ENCODE results near the gene NDUFB7.
"Not testable (repeated sequence)": the region's sequence is repeated elsewhere in the genome, so short reads cannot be mapped to it uniquely, and the experiment has no call there.

The NDUFB7 gene

GRCh38 chr19:14561249-14561648 lies 10.6 kb downstream of the NDUFB7 start:
- no peaks in the 10 kb centered on the region for H3K27me3 ChIP-seq (ENCODE audit: insufficient read depth, low read length)
- no peak overlapping the region for H3K4me3 ChIP-seq (ENCODE audit: low read length)
- peak overlapping the region; percentile 55 for H3K27ac ChIP-seq (ENCODE audit: low read depth, low read length)
- H3K9me3 ChIP-seq (ENCODE audit: insufficient read depth, low read depth, low read length) = no peaks in the 10 kb centered on the region
- WGBS = 89% methylated on average over 8 of the region's 8 CpGs
- peaks cover 14% of the 10 kb centered on the region for H3K36me3 ChIP-seq (ENCODE audit: insufficient read depth, low read length)
- H3K9ac ChIP-seq (ENCODE audit: low read depth, low read length) = peak overlapping the region; percentile 44
- peaks cover 41% of the 10 kb centered on the region for H3K4me1 ChIP-seq (ENCODE audit: insufficient read depth, low read length)

- Histone ChIP-seq H3K4me3 (ENCODE audit: low read length) (no peak overlapping the region), H3K9ac (ENCODE audit: low read depth, low read length) (no peak overlapping the region), H3K9me3 (ENCODE audit: insufficient read depth, low read depth, low read length) (no peaks in the 10 kb centered on the region), H3K4me1 (ENCODE audit: insufficient read depth, low read length) (peaks cover 41% of the 10 kb centered on the region), H3K36me3 (ENCODE audit: insufficient read depth, low read length) (peaks cover 9% of the 10 kb centered on the region), H3K27ac (ENCODE audit: low read depth, low read length) (no peak overlapping the region), H3K27me3 (ENCODE audit: insufficient read depth, low read length) (no peaks in the 10 kb centered on the region)
- 92% methylated on average over 6 of the region's 6 CpGs for WGBS
Measured at GRCh38 chr19:14560776-14561108, 11.1 kb downstream of the NDUFB7 start.

- WGBS = 88% methylated on average over 27 of the region's 28 CpGs
- 0 out of 2 replicates have a peak overlapping the region, but pooled peaks have one; percentile 1 for H3K9ac ChIP-seq (ENCODE audit: low read depth, low read length)
- H3K27me3 ChIP-seq (ENCODE audit: insufficient read depth, low read length) = no peaks in the 10 kb centered on the region
- H3K9me3 ChIP-seq (ENCODE audit: insufficient read depth, low read depth, low read length) = no peaks in the 10 kb centered on the region
- H3K4me3 ChIP-seq (ENCODE audit: low read length) = no peak overlapping the region
- H3K4me1 ChIP-seq (ENCODE audit: insufficient read depth, low read length) = peaks cover 41% of the 10 kb centered on the region
- H3K36me3 ChIP-seq (ENCODE audit: insufficient read depth, low read length) = peaks cover 9% of the 10 kb centered on the region; the same call in 1 of the 2 replicates
- 0 out of 2 replicates have a peak overlapping the region, but pooled peaks have one; percentile 33 for H3K27ac ChIP-seq (ENCODE audit: low read depth, low read length)
Measured at GRCh38 chr19:14559916-14560775, 11.7 kb downstream of the NDUFB7 start.

GRCh38 chr19:14558370-14559066 lies 13.3 kb downstream of the NDUFB7 start:
- Histone ChIP-seq H3K9me3 (ENCODE audit: insufficient read depth, low read depth, low read length) (no peaks in the 10 kb centered on the region), H3K36me3 (ENCODE audit: insufficient read depth, low read length) (no peaks in the 10 kb centered on the region), H3K4me1 (ENCODE audit: insufficient read depth, low read length) (peaks cover 36% of the 10 kb centered on the region), H3K27me3 (ENCODE audit: insufficient read depth, low read length) (no peaks in the 10 kb centered on the region), H3K4me3 (ENCODE audit: low read length) (no peak overlapping the region), H3K27ac (ENCODE audit: low read depth, low read length) (no peak overlapping the region), H3K9ac (ENCODE audit: low read depth, low read length) (no peak overlapping the region)
- WGBS = 76% methylated on average over 20 of the region's 23 CpGs

GRCh38 chr19:14556662-14557188 lies 15.1 kb downstream of the NDUFB7 start:
- H3K9me3 ChIP-seq (ENCODE audit: insufficient read depth, low read depth, low read length) = no peaks in the 10 kb centered on the region
- no peak overlapping the region for H3K9ac ChIP-seq (ENCODE audit: low read depth, low read length)
- H3K36me3 ChIP-seq (ENCODE audit: insufficient read depth, low read length) = no peaks in the 10 kb centered on the region
- H3K27ac ChIP-seq (ENCODE audit: low read depth, low read length) = peak overlapping the region; percentile 52; the same call in 1 of the 2 replicates
- H3K4me3 ChIP-seq (ENCODE audit: low read length) = no peak overlapping the region
- peaks cover 18% of the 10 kb centered on the region for H3K4me1 ChIP-seq (ENCODE audit: insufficient read depth, low read length)
- WGBS = 16% methylated on average over 18 of the region's 18 CpGs
- H3K27me3 ChIP-seq (ENCODE audit: insufficient read depth, low read length) = no peaks in the 10 kb centered on the region

- Histone ChIP-seq H3K9me3 (ENCODE audit: insufficient read depth, low read depth, low read length) (no peaks in the 10 kb centered on the region), H3K36me3 (ENCODE audit: insufficient read depth, low read length) (no peaks in the 10 kb centered on the region), H3K4me1 (ENCODE audit: insufficient read depth, low read length) (peaks cover 14% of the 10 kb centered on the region; the same call in 1 of the 2 replicates), H3K4me3 (ENCODE audit: low read length) (no peak overlapping the region), H3K9ac (ENCODE audit: low read depth, low read length) (no peak overlapping the region), H3K27me3 (ENCODE audit: insufficient read depth, low read length) (no peaks in the 10 kb centered on the region), H3K27ac (ENCODE audit: low read depth, low read length) (no peak overlapping the region)
- 88% methylated on average over 12 of the region's 12 CpGs for WGBS
Measured at GRCh38 chr19:14555918-14556661, 15.8 kb downstream of the NDUFB7 start.

GRCh38 chr19:14554382-14554812 lies 17.5 kb downstream of the NDUFB7 start:
- 72% methylated on average over 6 of the region's 6 CpGs for WGBS
- no peak overlapping the region for H3K27ac ChIP-seq (ENCODE audit: low read depth, low read length)
- H3K36me3 ChIP-seq (ENCODE audit: insufficient read depth, low read length) = peaks cover 4% of the 10 kb centered on the region; the same call in 1 of the 2 replicates
- H3K9ac ChIP-seq (ENCODE audit: low read depth, low read length) = no peak overlapping the region
- no peaks in the 10 kb centered on the region for H3K9me3 ChIP-seq (ENCODE audit: insufficient read depth, low read depth, low read length)
- no peak overlapping the region for H3K4me3 ChIP-seq (ENCODE audit: low read length)
- no peaks in the 10 kb centered on the region for H3K27me3 ChIP-seq (ENCODE audit: insufficient read depth, low read length)
- peaks cover 9% of the 10 kb centered on the region; the same call in 1 of the 2 replicates for H3K4me1 ChIP-seq (ENCODE audit: insufficient read depth, low read length)

GRCh38 chr19:14553939-14554243 lies 18.0 kb downstream of the NDUFB7 start:
- Histone ChIP-seq H3K4me1 (ENCODE audit: insufficient read depth, low read length) (peaks cover 9% of the 10 kb centered on the region; the same call in 1 of the 2 replicates), H3K27ac (ENCODE audit: low read depth, low read length) (no peak overlapping the region), H3K36me3 (ENCODE audit: insufficient read depth, low read length) (peaks cover 7% of the 10 kb centered on the region), H3K4me3 (ENCODE audit: low read length) (no peak overlapping the region), H3K9me3 (ENCODE audit: insufficient read depth, low read depth, low read length) (no peaks in the 10 kb centered on the region), H3K27me3 (ENCODE audit: insufficient read depth, low read length) (no peaks in the 10 kb centered on the region), H3K9ac (ENCODE audit: low read depth, low read length) (no peak overlapping the region)
- 88% methylated on average over 9 of the region's 9 CpGs for WGBS

GRCh38 chr19:14553042-14553938 lies 18.6 kb downstream of the NDUFB7 start:
- Histone ChIP-seq H3K9ac (ENCODE audit: low read depth, low read length) (no peak overlapping the region; the same call in 1 of the 2 replicates), H3K27me3 (ENCODE audit: insufficient read depth, low read length) (no peaks in the 10 kb centered on the region), H3K36me3 (ENCODE audit: insufficient read depth, low read length) (peaks cover 11% of the 10 kb centered on the region), H3K4me1 (ENCODE audit: insufficient read depth, low read length) (peaks cover 6% of the 10 kb centered on the region; the same call in 1 of the 2 replicates), H3K4me3 (ENCODE audit: low read length) (no peak overlapping the region), H3K27ac (ENCODE audit: low read depth, low read length) (no peak overlapping the region), H3K9me3 (ENCODE audit: insufficient read depth, low read depth, low read length) (no peaks in the 10 kb centered on the region)
- 95% methylated on average over 35 of the region's 35 CpGs for WGBS

- not testable (repeated sequence) for H3K27ac ChIP-seq (ENCODE audit: low read depth, low read length); H3K9ac ChIP-seq (ENCODE audit: low read depth, low read length); H3K4me3 ChIP-seq (ENCODE audit: low read length); H3K9me3 ChIP-seq (ENCODE audit: insufficient read depth, low read depth, low read length); H3K27me3 ChIP-seq (ENCODE audit: insufficient read depth, low read length); H3K4me1 ChIP-seq (ENCODE audit: insufficient read depth, low read length)
- WGBS = 93% methylated on average over 8 of the region's 8 CpGs
- H3K36me3 ChIP-seq (ENCODE audit: insufficient read depth, low read length) = peaks cover 11% of the 10 kb centered on the region
Measured at GRCh38 chr19:14552006-14552360, 19.9 kb downstream of the NDUFB7 start.
